G401 (cell line): Measurements from ENCODE around the gene MMS22L. TPM values are rescaled to one million over a fixed set of nuclear protein-coding genes. Genes with fewer than 3 reads are reported as not detected.

ENCODE experiments used
- DNase-seq: peaks from one replicate; pipeline ENCODE4 v3.0.0-alpha.2; 2015; ENCODE audit warnings: low spot score
- in situ Hi-C: cut with HindIII; loops from 2 replicates; pipeline ENCODE4 v1.10.0; 2016; ENCODE audit warnings: low sequenced_read_pairs, mixed read lengths
- total RNA-seq: library from RNA; depleted of rRNA; stranded (reverse); fragments of >200 nt; shearing (Covaris generic); gene quantifications from 2 replicates; pipeline ENCODE4 v1.2.3, GENCODE V29; 2014

MMS22L gene
- total RNA-seq, 1 experiment from 2014 or later = 31.2 TPM

DNA sequence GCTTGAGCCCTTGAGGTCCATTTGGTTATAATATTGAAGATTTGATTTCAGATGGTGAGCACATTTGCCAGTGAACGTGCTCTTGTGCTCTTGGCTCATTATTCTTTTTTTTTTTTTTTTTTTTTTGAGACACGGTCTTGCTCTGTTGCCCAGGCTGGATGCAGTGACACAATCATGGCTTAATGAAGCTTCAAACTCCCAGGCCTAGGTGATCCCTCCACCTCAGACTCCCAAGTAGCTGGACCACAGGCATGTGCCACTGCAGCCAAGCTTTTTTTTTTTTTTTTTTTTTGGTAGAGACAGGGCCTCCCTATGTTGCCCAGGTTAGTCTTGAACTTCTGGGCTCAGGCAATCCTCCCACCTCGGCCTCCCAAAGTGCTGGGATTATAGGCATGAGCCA lies 182.3 kb downstream of the MMS22L start:
- DNase-seq = no peak
- in situ Hi-C loops = no loop called here

- DNase-seq = no peak
- in situ Hi-C loops = no loop called here
Measured at GRCh38 chr6:97097068-97098047, 185.7 kb downstream of the MMS22L start.

DNA sequence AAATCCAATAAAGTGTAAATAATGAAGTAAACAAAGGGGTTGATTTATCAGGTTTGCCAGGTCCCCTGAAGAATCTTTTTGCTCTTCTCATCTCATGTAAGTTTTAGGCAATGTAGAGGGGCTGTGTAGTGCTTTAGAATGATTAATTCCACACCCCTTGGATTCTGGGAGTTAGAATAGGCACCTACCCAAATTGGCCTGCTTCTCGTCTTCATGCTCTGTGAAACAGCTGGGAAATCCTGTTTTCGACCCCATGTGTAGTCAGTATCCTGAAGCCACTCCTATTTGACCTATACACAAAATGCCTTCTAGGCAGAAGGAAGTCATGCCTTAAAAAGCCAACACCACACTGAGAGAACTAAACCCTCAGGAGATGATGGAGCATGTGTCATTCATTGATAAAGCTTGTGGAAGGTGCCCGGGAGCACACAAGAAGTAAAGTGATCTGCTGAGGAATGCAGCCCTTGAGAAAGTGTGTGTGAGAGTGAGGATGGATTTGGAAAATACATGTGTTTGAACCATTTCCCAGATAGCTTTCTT lies 187.6 kb downstream of the MMS22L start:
- in situ Hi-C loops = no loop called here
- DNase-seq = no peak

- in situ Hi-C loops = no loop called here
- DNase-seq = no peak
Measured at GRCh38 chr6:97094376-97094775, 188.6 kb downstream of the MMS22L start.

DNA sequence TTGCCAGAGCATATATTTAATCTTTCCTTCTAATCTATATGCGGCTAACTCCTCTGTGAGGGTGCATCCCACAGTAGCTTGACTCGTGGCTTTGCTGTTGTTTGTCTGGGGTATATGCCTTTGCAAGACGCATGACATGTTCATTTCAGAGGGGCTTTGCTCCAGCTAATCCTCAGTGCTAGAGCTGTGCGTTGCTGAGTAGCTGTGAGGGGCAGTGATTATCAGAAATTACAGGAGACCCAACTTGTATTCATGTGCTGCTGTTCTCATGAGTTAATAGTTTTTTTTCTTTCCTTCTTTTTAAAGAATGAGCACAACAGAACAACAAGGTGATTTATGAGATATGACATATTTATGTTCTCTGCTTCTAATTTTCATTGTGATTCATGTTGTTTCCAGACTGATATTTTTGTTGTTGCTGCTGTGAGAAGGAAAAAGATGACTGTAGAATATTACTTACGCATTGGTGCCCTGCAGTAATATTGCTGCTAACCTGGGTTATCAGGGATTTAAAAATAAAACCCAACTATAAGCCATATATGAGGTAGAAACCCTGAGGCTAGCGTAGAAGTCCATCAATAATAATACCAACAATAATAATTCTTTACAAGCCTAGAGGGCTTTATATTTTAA lies 190.2 kb downstream of the MMS22L start:
- in situ Hi-C loops = no loop called here
- no peak for DNase-seq
